ENCODE results near the gene ALDH1L1.

DNA sequence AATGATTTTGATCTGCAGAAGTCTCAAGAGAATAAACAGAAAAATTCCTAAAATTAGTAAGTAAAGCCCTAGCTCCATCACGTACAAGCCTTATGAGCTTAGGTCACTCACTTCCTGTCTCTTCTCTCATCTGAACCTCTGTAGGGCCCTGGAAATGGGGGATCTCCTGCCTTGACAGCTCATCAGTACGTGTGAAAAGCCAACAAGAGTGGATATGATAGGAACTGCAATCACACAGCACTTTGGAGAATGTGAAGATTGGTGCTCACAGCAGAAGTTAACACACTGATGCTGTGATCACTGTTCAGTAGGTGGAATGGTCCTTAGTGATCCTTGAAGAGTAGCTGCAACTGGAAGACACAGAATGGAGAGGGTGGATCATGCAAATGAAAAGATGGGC is 27.8 kb upstream of the ALDH1L1 start:
- no peak for TF ChIP-seq GATA3 (IDR thresholded peaks at IDR 0.05; ENCODE audit: low read depth, low read length)
- TF ChIP-seq GATA2 (IDR thresholded peaks at IDR 0.05; ENCODE audit: low read depth, low read length) = no peak
